ENCODE measurements around the gene CSF1.

The CSF1 gene

DNA sequence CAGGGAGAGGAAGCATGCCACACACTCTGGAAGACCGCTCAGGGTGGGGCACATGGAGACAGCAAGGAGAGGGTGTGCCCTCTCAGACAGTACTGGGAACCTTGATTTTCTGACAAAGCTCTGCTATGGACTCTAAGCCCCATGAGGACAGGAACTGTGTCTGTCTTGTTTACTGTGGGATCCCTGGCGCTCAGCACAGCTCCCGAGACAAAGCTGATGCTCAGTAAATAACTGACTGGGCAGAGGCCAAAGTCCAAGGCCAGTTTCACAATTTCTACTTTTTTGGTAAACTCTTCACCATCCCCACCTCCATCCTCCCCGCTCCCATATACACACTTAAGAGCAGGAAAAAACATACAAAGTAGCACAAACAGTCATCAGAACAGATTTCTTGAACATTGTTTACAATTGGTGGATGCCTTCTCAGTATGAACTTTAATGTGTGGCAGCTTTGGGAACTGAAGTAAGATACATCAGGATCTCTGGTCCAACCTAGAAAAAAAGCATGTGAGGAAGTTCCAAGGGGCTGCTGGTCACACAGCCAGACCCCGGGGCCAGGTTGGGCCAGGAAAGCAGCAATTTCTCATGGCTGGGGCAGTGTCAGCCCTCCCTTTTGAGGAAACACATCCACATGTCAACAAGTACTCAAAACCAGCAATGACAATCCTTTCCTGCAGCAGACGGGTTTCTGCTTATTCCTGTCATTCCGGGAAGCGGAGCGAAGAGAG, 68.3 kb downstream of the CSF1 start:
- peaks cover 6% of the 10 kb centered on the region for H3K27me3 ChIP-seq (ENCODE audit: control insufficient read depth, insufficient read depth, low read length)
- no peak overlapping the region for H3K9ac ChIP-seq (ENCODE audit: low read depth, low read length)
- H3K4me1 ChIP-seq (ENCODE audit: control insufficient read depth, insufficient read depth, low read length) = peaks cover 6% of the 10 kb centered on the region
- H3K36me3 ChIP-seq (ENCODE audit: control insufficient read depth, insufficient read depth, low read length) = no peaks in the 10 kb centered on the region
- H3K4me3 ChIP-seq (ENCODE audit: low read depth, low read length) = no peak overlapping the region
- H3K9me3 ChIP-seq (ENCODE audit: control insufficient read depth, insufficient read depth, low read length) = no peaks in the 10 kb centered on the region

DNA sequence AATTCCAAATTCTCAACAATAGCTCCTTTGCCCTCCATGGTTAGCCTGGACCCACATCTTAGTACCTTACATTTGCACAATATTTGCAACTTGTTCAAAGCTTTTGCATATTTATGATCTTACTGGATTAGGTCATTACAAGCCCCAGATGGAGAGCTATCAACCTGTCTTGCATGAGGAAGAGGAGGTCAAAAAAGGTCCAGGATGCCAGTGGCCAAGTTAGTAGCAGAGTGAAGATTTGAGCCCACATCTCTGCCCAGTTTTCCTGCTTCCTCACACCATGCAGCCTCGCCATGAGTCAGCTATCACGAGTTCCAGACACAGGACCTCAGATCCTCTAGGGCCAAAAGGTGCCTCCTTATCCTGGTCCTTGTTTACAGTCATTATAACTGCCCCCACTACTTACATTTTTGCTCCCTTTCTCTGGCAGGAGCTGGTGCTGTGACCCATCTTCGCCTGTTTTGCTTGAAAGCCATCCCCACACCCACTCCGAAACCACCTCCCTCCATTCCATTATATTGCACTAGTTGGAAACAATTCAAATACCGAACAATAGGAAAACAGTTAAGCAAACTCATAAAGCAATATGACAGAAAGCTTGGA, 68.9 kb downstream of the CSF1 start:
- Histone ChIP-seq H3K4me3 (ENCODE audit: low read depth, low read length) (no peak overlapping the region), H3K27me3 (ENCODE audit: control insufficient read depth, insufficient read depth, low read length) (peaks cover 6% of the 10 kb centered on the region), H3K4me1 (ENCODE audit: control insufficient read depth, insufficient read depth, low read length) (peaks cover 9% of the 10 kb centered on the region), H3K36me3 (ENCODE audit: control insufficient read depth, insufficient read depth, low read length) (no peaks in the 10 kb centered on the region), H3K9me3 (ENCODE audit: control insufficient read depth, insufficient read depth, low read length) (no peaks in the 10 kb centered on the region), H3K9ac (ENCODE audit: low read depth, low read length) (no peak overlapping the region)
